Gastrocnemius medialis (tissue), 4 donors: ENCODE measurements around the gene AGAP1. TPM values are rescaled to one million over a fixed set of nuclear protein-coding genes. Genes with fewer than 3 reads are reported as not detected.

Source experiments
- ATAC-seq, 2 donors: fragments of 150-250 bp; one replicate each; pipeline ENCODE4 v1.9.1; 2016
- DNase-seq, 2 donors: peaks; one replicate each; pipeline ENCODE4 v3.0.0-alpha.2; 2019
- H3K27ac ChIP-seq, 4 donors: fragments of 200-600 bp; sonication (generic); 1 replicate in 1 of 4; 2 replicates in 3 of 4; pipeline ENCODE4 v1.5.1; 2016 to 2018; ENCODE audit warnings: mild to moderate bottlenecking in 2 of 4, moderate library complexity in 1 of 4
- H3K27me3 ChIP-seq, 3 donors: fragments of 200-600 bp; sonication (generic) in 2 of 3; 1 replicate in 1 of 3; 2 replicates in 2 of 3; pipeline versions ENCODE4 v1.5.1 to v1.6.0; 2016 to 2019; ENCODE audit warnings: mild to moderate bottlenecking in 1 of 3, moderate library complexity in 1 of 3
- H3K36me3 ChIP-seq, 2 donors: fragments of 200-600 bp; sonication (generic) in 1 of 2; one replicate each; pipeline ENCODE4 v1.5.1; 2017 to 2018
- H3K4me1 ChIP-seq, 2 donors: fragments of 200-600 bp; sonication (generic) in 1 of 2; one replicate each; pipeline ENCODE4 v1.5.1; 2016 to 2017; ENCODE audit warnings: mild to moderate bottlenecking in 2 of 2
- H3K4me3 ChIP-seq, 4 donors: fragments of 200-600 bp; sonication (generic) in 3 of 4; 1 replicate in 1 of 4; 2 replicates in 3 of 4; pipeline ENCODE4 v1.5.1; 2016 to 2019; ENCODE audit warnings: mild to moderate bottlenecking in 2 of 4
- H3K9me3 ChIP-seq, 3 donors: fragments of 200-600 bp; sonication (generic) in 2 of 3; 1 replicate in 1 of 3; 2 replicates in 2 of 3; pipeline ENCODE4 v1.5.1; 2016 to 2019
- POLR2A ChIP-seq, 2 donors: fragments of 450-650 bp; IDR thresholded peaks; one replicate each; pipeline ENCODE4 v1.6.1; 2017; ENCODE audit warnings: antibody characterized with exemption in 2 of 2, mild to moderate bottlenecking in 2 of 2, moderate library complexity in 2 of 2
- in situ Hi-C, 4 donors: fragments of 200-750 bp; cut with MboI; loops; one replicate each; pipeline versions ENCODE4 v1.15.0 to v1.8.0; 2017; ENCODE audit warnings: low sequenced_read_pairs in 4 of 4
- intact Hi-C: fragments of 100-400 bp; cut with DNase I; formaldehyde crosslinking; loops from one replicate; pipeline ENCODE4 v1.15.1; 2023; ENCODE audit warnings: low total_unique reads
- total RNA-seq, 4 donors: library from RNA; depleted of rRNA; stranded (reverse); fragments of >200 nt; gene quantifications; one replicate each; pipeline versions ENCODE4 v1.1.0 to v1.2.3, GENCODE V29; 2016
- TF ChIP-seq, protein P1 (sequence below), 5 experiments: fragments of 450-650 bp in 3 of 5; fragments of 200-600 bp in 2 of 5; sonication (generic) in 2 of 5; IDR thresholded peaks in 4 of 5; conservative IDR thresholded peaks in 1 of 5; 1 replicate in 4 of 5; 2 replicates in 1 of 5; pipeline ENCODE4 v1.5.1; 2016 to 2019; ENCODE audit warnings: antibody characterized with exemption in 5 of 5, mild to moderate bottlenecking in 3 of 5, moderate library complexity in 3 of 5

The AGAP1 gene
- total RNA-seq, 4 donors from 2014 or later: 8.5 to 26.8 (median 14.4) TPM

DNA sequence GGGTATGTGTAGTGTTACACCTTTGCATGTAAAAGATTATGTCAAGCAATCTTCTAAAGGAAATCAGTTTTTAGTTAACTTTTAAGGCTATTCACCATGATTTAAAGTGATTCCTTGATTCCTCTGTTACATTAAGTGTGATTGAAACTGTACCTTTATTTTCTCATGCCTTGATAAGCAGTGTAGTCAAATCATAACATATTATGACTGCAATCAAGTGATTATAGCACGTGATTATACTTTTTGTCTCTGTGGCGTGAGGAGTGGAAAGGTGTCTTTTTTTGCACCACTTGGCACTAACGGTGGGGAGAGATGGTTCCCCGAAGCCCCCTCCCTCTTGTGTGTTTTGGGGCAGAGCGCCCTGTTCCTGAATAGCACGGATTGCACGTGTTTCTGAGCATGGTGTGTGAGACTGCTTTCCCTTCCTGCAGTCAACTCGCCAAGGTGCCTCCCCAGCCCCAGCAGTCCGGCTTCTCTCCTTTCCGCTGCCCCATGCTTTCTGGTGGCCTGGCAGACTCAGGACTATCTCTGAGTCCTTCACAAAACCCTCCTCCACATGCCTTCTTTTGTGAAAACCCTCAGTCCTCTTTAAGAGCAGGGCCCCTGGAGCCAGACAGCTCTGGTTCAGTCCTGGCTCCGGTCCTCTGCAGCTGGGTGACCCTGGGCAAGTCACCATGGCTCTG lies 68.4 kb downstream of the AGAP1 start:
- intact Hi-C loops (no loop called here), in situ Hi-C loops (no loop called here)
- no peak for TF ChIP-seq POLR2A (IDR thresholded peaks at IDR 0.05)
- TF ChIP-seq, protein P1, sequence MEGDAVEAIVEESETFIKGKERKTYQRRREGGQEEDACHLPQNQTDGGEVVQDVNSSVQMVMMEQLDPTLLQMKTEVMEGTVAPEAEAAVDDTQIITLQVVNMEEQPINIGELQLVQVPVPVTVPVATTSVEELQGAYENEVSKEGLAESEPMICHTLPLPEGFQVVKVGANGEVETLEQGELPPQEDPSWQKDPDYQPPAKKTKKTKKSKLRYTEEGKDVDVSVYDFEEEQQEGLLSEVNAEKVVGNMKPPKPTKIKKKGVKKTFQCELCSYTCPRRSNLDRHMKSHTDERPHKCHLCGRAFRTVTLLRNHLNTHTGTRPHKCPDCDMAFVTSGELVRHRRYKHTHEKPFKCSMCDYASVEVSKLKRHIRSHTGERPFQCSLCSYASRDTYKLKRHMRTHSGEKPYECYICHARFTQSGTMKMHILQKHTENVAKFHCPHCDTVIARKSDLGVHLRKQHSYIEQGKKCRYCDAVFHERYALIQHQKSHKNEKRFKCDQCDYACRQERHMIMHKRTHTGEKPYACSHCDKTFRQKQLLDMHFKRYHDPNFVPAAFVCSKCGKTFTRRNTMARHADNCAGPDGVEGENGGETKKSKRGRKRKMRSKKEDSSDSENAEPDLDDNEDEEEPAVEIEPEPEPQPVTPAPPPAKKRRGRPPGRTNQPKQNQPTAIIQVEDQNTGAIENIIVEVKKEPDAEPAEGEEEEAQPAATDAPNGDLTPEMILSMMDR (IDR thresholded peaks at IDR 0.05 in 4 of 5, conservative IDR thresholded peaks at IDR 0.05 in 1 of 5): no peak
- Histone ChIP-seq H3K9me3 (no peaks in the 10 kb centered on the region), H3K27me3 (no peaks in the 10 kb centered on the region), H3K4me1 (peaks cover 18 to 28% of the 10 kb centered on the region in 2 donors), H3K36me3 (no peaks in the 10 kb centered on the region), H3K27ac (no peak overlapping the region), H3K4me3 (no peak overlapping the region)
- DNase-seq (no peak), ATAC-seq (no peak)

DNA sequence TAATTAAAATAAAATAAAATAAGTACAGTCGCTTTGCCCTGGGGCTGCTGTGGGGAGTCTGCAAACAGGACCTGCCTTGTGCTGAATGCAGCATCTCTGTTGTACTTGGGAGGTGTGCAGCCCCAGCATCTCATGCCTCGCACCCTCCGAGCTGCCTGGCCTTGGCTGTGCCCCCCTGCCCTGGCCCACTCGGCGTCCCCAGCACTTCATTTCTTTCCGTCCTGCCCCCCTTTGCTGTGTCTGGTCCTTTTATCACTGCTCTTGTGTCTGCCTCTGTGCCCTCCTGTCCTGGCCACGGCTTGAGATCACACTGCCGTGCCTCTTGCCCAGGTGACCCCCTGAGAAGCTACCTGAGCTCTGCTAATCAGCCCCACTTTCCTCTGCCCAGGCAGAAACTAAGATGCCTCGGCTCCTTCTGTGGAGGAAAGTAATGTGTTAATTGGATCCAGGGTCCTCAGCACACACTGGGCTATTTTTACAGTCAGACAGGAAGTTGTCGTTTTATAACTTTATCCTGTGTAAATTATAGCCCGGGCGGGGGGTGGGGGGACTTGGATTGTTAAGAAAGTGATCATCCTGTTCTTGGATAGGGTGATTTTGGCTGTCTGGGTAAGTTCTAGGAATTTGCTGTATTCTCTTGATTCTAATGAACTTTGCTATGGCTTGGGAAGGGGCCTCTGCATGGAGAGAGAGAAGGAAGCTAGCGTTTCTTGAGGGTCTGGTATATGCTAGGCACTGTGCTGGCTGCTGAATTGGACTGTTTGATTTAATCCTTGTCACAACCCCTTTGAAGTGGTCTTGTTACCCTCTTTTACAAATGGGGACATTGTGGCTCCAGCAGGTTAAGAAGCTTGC lies 69.4 kb downstream of the AGAP1 start:
- no peak for TF ChIP-seq POLR2A (IDR thresholded peaks at IDR 0.05)
- TF ChIP-seq, protein P1 (IDR thresholded peaks at IDR 0.05 in 4 of 5, conservative IDR thresholded peaks at IDR 0.05 in 1 of 5): no peak
- H3K9me3 ChIP-seq: no peaks in the 10 kb centered on the region
- H3K4me1 ChIP-seq: peaks cover 21 to 22% of the 10 kb centered on the region in 2 donors
- H3K27me3 ChIP-seq: no peaks in the 10 kb centered on the region
- intact Hi-C loops (no loop called here), in situ Hi-C loops (no loop called here)
- H3K27ac ChIP-seq: no peak overlapping the region
- H3K4me3 ChIP-seq: no peak overlapping the region
- no peaks in the 10 kb centered on the region for H3K36me3 ChIP-seq
- ATAC-seq: no peak
- DNase-seq: no peak

DNA sequence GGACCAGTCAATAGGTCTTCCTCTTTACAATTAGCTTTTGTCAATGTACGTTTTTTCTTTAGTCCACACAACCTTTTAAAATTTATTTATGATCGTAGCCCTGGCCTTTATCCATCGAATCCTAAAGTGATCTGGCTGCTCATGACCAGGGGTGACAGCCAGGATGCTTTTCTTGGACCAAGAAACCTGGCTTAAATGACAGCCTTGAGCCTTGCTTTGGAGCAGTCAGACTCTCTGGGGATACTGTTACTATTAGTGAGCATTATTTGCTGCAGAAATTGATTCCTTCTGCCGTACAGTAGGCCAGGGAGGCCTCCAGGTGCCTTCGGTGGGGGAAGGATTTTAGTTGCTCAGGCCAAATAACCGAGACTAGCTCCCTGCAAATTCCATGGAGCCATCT lies 70.2 kb downstream of the AGAP1 start:
- Histone ChIP-seq H3K4me1 (peaks cover 21% of the 10 kb centered on the region in 2 donors), H3K27me3 (no peaks in the 10 kb centered on the region), H3K27ac (no peak overlapping the region), H3K36me3 (no peaks in the 10 kb centered on the region), H3K4me3 (no peak overlapping the region), H3K9me3 (no peaks in the 10 kb centered on the region)
- TF ChIP-seq, protein P1 (IDR thresholded peaks at IDR 0.05 in 4 of 5, conservative IDR thresholded peaks at IDR 0.05 in 1 of 5): no peak
- TF ChIP-seq POLR2A (IDR thresholded peaks at IDR 0.05): no peak
- intact Hi-C loops (no loop called here), in situ Hi-C loops (no loop called here)
- DNase-seq (no peak), ATAC-seq (no peak)

DNA sequence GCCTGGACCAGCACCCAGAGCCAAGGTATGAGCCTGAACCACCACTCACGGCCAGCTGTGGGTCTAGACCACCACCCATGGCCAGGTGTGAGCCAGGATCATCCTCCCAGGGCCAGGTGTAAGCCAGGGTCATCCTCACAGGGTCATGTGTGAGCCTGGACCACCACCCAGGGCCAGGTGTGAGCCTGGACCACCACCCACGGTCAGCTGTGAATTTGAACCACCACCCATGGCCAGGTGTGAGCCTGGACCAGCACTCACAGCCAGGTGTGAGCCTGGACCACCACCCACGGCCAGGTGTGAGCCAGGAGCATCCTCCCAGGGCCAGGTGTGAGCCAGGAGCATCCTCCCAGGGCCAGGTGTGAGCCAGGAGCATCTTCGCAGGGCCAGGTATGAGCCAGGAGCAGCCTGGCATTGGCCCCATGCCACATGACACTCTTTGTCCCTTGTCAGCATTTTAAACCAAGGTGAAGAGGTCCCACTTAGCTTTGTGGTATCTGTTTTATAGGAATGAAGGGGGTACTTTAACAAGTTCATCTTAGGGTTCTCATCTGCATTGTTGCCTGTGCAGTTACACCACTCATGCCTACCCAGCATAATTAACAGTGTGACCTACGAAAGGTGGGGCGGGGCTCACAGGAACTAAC lies 71.2 kb downstream of the AGAP1 start:
- Histone ChIP-seq H3K9me3 (no peaks in the 10 kb centered on the region), H3K27me3 (no peaks in the 10 kb centered on the region), H3K36me3 (no peaks in the 10 kb centered on the region), H3K4me3 (no peak overlapping the region), H3K27ac (no peak overlapping the region), H3K4me1 (peaks cover 21% of the 10 kb centered on the region in 2 donors)
- DNase-seq (no peak), ATAC-seq (no peak)
- TF ChIP-seq, protein P1 (IDR thresholded peaks at IDR 0.05 in 4 of 5, conservative IDR thresholded peaks at IDR 0.05 in 1 of 5): no peak
- no peak for TF ChIP-seq POLR2A (IDR thresholded peaks at IDR 0.05)
- intact Hi-C loops (no loop called here), in situ Hi-C loops (no loop called here)
